ENCODE results near the gene LINGO3.

DNA sequence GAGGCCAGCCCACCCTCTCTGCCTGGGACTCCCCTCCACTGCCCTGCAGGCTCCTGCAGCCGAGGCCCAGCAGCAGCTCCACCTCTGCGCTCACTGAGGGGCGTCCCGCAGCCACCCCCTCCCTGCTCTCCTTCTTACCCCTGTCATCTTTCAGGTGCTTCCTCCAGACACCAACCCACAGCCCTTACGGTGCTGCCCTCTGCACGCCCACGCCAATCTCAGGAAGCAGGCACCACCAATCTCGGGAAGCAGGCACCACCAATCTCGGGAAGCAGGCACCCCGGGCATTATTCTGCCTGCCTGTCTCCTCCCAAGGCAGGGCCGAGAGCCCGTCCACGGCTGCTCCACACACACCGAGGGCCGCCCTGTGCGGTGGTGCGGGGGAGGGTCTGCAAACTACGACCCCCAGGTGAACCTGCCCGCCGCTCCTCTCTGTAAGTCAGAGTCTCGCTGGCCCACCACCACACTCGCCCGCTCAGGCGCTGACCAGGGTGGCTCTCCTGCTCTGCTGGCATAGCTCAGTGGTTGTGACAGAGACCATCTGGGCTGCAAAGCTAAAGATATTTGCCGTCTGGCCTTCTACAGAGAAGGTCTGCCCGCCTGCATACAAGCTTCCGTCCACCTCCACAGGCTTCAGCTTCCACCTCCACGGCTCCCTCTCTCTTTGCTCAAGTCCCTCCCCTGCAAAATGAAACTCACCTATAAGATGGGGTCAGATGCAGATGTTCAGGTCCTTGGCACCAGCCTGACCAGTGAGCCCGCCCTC, 17.5 kb upstream of the LINGO3 start:
- TF ChIP-seq POLR2A (IDR thresholded peaks at IDR 0.05) (no peak), EP300 (IDR thresholded peaks at IDR 0.05) (no peak)
- TF ChIP-seq, protein P1, sequence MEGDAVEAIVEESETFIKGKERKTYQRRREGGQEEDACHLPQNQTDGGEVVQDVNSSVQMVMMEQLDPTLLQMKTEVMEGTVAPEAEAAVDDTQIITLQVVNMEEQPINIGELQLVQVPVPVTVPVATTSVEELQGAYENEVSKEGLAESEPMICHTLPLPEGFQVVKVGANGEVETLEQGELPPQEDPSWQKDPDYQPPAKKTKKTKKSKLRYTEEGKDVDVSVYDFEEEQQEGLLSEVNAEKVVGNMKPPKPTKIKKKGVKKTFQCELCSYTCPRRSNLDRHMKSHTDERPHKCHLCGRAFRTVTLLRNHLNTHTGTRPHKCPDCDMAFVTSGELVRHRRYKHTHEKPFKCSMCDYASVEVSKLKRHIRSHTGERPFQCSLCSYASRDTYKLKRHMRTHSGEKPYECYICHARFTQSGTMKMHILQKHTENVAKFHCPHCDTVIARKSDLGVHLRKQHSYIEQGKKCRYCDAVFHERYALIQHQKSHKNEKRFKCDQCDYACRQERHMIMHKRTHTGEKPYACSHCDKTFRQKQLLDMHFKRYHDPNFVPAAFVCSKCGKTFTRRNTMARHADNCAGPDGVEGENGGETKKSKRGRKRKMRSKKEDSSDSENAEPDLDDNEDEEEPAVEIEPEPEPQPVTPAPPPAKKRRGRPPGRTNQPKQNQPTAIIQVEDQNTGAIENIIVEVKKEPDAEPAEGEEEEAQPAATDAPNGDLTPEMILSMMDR (IDR thresholded peaks at IDR 0.05): no peak
